GM23338 (cell line): ENCODE measurements around the gene TRPM3. TPM values are rescaled to one million over a fixed set of nuclear protein-coding genes. Genes with fewer than 3 reads are reported as not detected.

ENCODE experiments used
- ATAC-seq: fragments of 200-7000 bp; cut with Tn5 transposase; 3 replicates; pipeline ENCODE4 v1.9.1; 2020
- DNase-seq: peaks from one replicate; pipeline ENCODE4 v3.0.0-alpha.2; 2015; ENCODE audit warnings: low spot score
- H2AFZ ChIP-seq: fragments of 200-600 bp; sonication (generic); 2 replicates; pipeline ENCODE4 v1.8.0; 2016; ENCODE audit warnings: antibody characterized with exemption, mild to moderate bottlenecking, moderate library complexity
- H3F3A ChIP-seq: fragments of 200-600 bp; sonication (generic); replicated peaks from 2 replicates; pipeline ENCODE4 v1.8.0; 2017; ENCODE audit warnings: antibody characterized with exemption, mixed run types, low read depth
- H3K27ac ChIP-seq: fragments of 200-600 bp; sonication (generic); 2 replicates; pipeline ENCODE4 v1.6.1; 2016; ENCODE audit warnings: low read depth
- H3K27me3 ChIP-seq: fragments of 200-600 bp; sonication (generic); 2 replicates; pipeline ENCODE4 v1.8.0; 2016; ENCODE audit warnings: mild to moderate bottlenecking, mixed run types, moderate library complexity; ENCODE audit not compliant: insufficient read depth
- H3K36me3 ChIP-seq: fragments of 200-600 bp; sonication (generic); 2 replicates; pipeline ENCODE4 v1.8.0; 2016; ENCODE audit warnings: mild to moderate bottlenecking; ENCODE audit not compliant: insufficient read depth
- H3K4me1 ChIP-seq: fragments of 200-600 bp; sonication (generic); 2 replicates; pipeline ENCODE4 v1.8.0; 2016; ENCODE audit warnings: mild to moderate bottlenecking, moderate library complexity; ENCODE audit not compliant: insufficient read depth
- H3K4me2 ChIP-seq: fragments of 200-600 bp; sonication (generic); 2 replicates; pipeline ENCODE4 v1.7.1; 2017; ENCODE audit warnings: mixed run types
- H3K4me3 ChIP-seq: fragments of 200-600 bp; sonication (generic); 2 replicates; pipeline ENCODE4 v1.6.1; 2016; ENCODE audit warnings: mixed run types
- H3K79me2 ChIP-seq: fragments of 200-600 bp; sonication (generic); replicated peaks from 2 replicates; pipeline ENCODE4 v1.8.0; 2017; ENCODE audit warnings: mild to moderate bottlenecking; ENCODE audit not compliant: insufficient read depth
- H3K9me2 ChIP-seq: fragments of 200-600 bp; sonication (generic); 2 replicates; pipeline ENCODE4 v1.8.0; 2017; ENCODE audit not compliant: insufficient read depth
- H4K20me1 ChIP-seq: fragments of 200-600 bp; sonication (generic); replicated peaks from 2 replicates; pipeline ENCODE4 v1.8.0; 2017; ENCODE audit warnings: mild to moderate bottlenecking; ENCODE audit not compliant: insufficient read depth
- H3K27ac Mint-ChIP-seq: 2 replicates; pipeline ENCODE4 v1.8.0; 2020; ENCODE audit warnings: inconsistent platforms, mild to moderate bottlenecking, moderate library complexity, mixed read lengths
- H3K27me3 Mint-ChIP-seq: 3 replicates; pipeline ENCODE4 v1.8.0; 2022; ENCODE audit warnings: low read depth, mild to moderate bottlenecking, moderate library complexity, mixed read lengths, inconsistent platforms; ENCODE audit not compliant: insufficient read depth, poor library complexity
- H3K36me3 Mint-ChIP-seq: 3 replicates; pipeline ENCODE4 v1.8.0; 2021; ENCODE audit warnings: low read depth, mild to moderate bottlenecking, inconsistent platforms, moderate library complexity, mixed read lengths
- H3K4me1 Mint-ChIP-seq: 3 replicates; pipeline ENCODE4 v1.8.0; 2020; ENCODE audit warnings: mild to moderate bottlenecking, inconsistent platforms, mixed read lengths
- H3K4me3 Mint-ChIP-seq: 3 replicates; pipeline ENCODE4 v1.8.0; 2021; ENCODE audit warnings: moderate library complexity, mild to moderate bottlenecking, inconsistent platforms, mixed read lengths
- H3K9me3 Mint-ChIP-seq: 3 replicates; pipeline ENCODE4 v1.8.0; 2020; ENCODE audit warnings: moderate library complexity, mild to moderate bottlenecking, inconsistent platforms, mixed read lengths
- CREB1 ChIP-seq: fragments of 250-450 bp; sonication (Bioruptor Pico); IDR thresholded peaks from 2 replicates; pipeline ENCODE4 v1.5.0; 2020; ENCODE audit warnings: low read depth, mild to moderate bottlenecking, moderate library complexity
- CTCF ChIP-seq, 2 experiments: fragments of 200-600 bp in 1 of 2; sonication (generic) in 1 of 2; conservative IDR thresholded peaks; 2 replicates each; pipeline versions ENCODE4 v1.5.1 to v1.6.1; 2016 to 2017; ENCODE audit warnings: antibody characterized with exemption in 2 of 2, low read depth in 2 of 2, mild to moderate bottlenecking in 2 of 2, moderate library complexity in 1 of 2
- ETS1 ChIP-seq: IDR thresholded peaks from 2 replicates; pipeline ENCODE4 v1.6.1; 2016; ENCODE audit warnings: antibody characterized with exemption
- EZH2 ChIP-seq: fragments of 200-600 bp; sonication (generic); IDR thresholded peaks from one replicate; pipeline ENCODE4 v1.8.0; 2017; ENCODE audit warnings: antibody characterized with exemption, mild to moderate bottlenecking, low read depth; ENCODE audit not compliant: unreplicated experiment
- EZH2phosphoT487 ChIP-seq: fragments of 200-600 bp; sonication (generic); IDR thresholded peaks from one replicate; pipeline ENCODE4 v1.8.1; 2018; ENCODE audit warnings: antibody characterized with exemption; ENCODE audit not compliant: unreplicated experiment
- JUNB ChIP-seq: IDR thresholded peaks from one replicate; pipeline ENCODE4 v1.6.1; 2016; ENCODE audit warnings: antibody characterized with exemption; ENCODE audit not compliant: unreplicated experiment
- NANOG ChIP-seq: IDR thresholded peaks from 2 replicates; pipeline ENCODE4 v1.6.1; 2016; ENCODE audit warnings: antibody characterized with exemption, borderline replicate concordance
- POLR2AphosphoS5 ChIP-seq: IDR thresholded peaks from 2 replicates; pipeline ENCODE4 v1.6.1; 2016; ENCODE audit warnings: antibody characterized with exemption, low read depth
- STAT1 ChIP-seq: IDR thresholded peaks from one replicate; pipeline ENCODE4 v1.6.1; 2016; ENCODE audit warnings: antibody characterized with exemption; ENCODE audit not compliant: unreplicated experiment
- ZNF114 ChIP-seq: fragments of 250-450 bp; sonication (Bioruptor Pico); IDR thresholded peaks from 2 replicates; pipeline ENCODE4 v1.5.0; 2020; ENCODE audit warnings: mild to moderate bottlenecking, moderate library complexity
- ZNF331 ChIP-seq: fragments of 250-450 bp; sonication (Bioruptor Pico); IDR thresholded peaks from 2 replicates; pipeline ENCODE4 v1.5.0; 2020; ENCODE audit warnings: low read depth, mild to moderate bottlenecking, moderate library complexity
- ZNF462 ChIP-seq: fragments of 250-450 bp; sonication (Bioruptor Pico); IDR thresholded peaks from 2 replicates; pipeline ENCODE4 v1.5.0; 2020; ENCODE audit warnings: mild to moderate bottlenecking, moderate library complexity
- polyA plus RNA-seq: library from polyadenylated mRNA; unstranded; fragments of >200 nt; fragmentation: Nextera tagmentation; extraction: Ambion mirVana; gene quantifications from 2 replicates; pipeline ENCODE4 v1.2.1, GENCODE V29; 2016
- total RNA-seq: library from RNA; depleted of rRNA; stranded (reverse); fragments of >200 nt; shearing (Covaris generic); gene quantifications from 2 replicates; pipeline ENCODE4 v1.2.3, GENCODE V29; 2014

Gene TRPM3
- total and polyA plus RNA-seq, 2 experiments from 2014 or later: 2.8 to 8.2 TPM

GRCh38 chr9:70823284-70823683 is 298.1 kb downstream of the TRPM3 start (continued):
- TF ChIP-seq CREB1 (no peak), JUNB (no peak), EZH2 (no peak), CTCF (conservative IDR thresholded peaks at IDR 0.05; ENCODE audit: low read depth in 2 of 2) (no peak), ZNF331 (no peak), ZNF114 (CRISPR knock-in tag) (no peak), STAT1 (no peak), EZH2phosphoT487 (no peak), ETS1 (no peak)

- H3K4me3 Mint-ChIP-seq: no peak overlapping the region
- H3K4me2 ChIP-seq: no peak overlapping the region
- no peaks in the 10 kb centered on the region for H3F3A ChIP-seq
- H3K4me1 Mint-ChIP-seq: peaks cover 23% of the 10 kb centered on the region; the same call in 2 of the 3 replicates
- H3K27me3 Mint-ChIP-seq: no peaks in the 10 kb centered on the region
- no peak for ATAC-seq
- no peak overlapping the region for H2AFZ ChIP-seq
- no peak overlapping the region for H3K27ac Mint-ChIP-seq
- H3K9me2 ChIP-seq: no peaks in the 10 kb centered on the region
- no peaks in the 10 kb centered on the region for H3K27me3 ChIP-seq
- DNase-seq: no peak
- H3K79me2 ChIP-seq: no peaks in the 10 kb centered on the region
- no peaks in the 10 kb centered on the region for H4K20me1 ChIP-seq
- H3K4me1 ChIP-seq: peaks cover 4% of the 10 kb centered on the region; the same call in 1 of the 2 replicates
- H3K36me3 ChIP-seq: 0 out of 2 replicates have a peak, but pooled peaks cover 3% of the 10 kb centered on the region
- H3K9me3 Mint-ChIP-seq: no peaks in the 10 kb centered on the region
- no peak overlapping the region for H3K4me3 ChIP-seq
- H3K36me3 Mint-ChIP-seq: no peaks in the 10 kb centered on the region
- H3K27ac ChIP-seq: no peak overlapping the region
- TF ChIP-seq ZNF462: no peak
- no peak for TF ChIP-seq POLR2AphosphoS5
- no peak for TF ChIP-seq ZNF114 (CRISPR knock-in tag)
- TF ChIP-seq STAT1: no peak
- TF ChIP-seq NANOG: no peak
- no peak for TF ChIP-seq JUNB
- no peak for TF ChIP-seq EZH2phosphoT487
- no peak for TF ChIP-seq ZNF331
- no peak for TF ChIP-seq ETS1
- TF ChIP-seq EZH2: no peak
- no peak for TF ChIP-seq CREB1
Measured at GRCh38 chr9:70817311-70817710, 304.1 kb downstream of the TRPM3 start.
